ENCODE results near the gene DSCAML1.

DNA sequence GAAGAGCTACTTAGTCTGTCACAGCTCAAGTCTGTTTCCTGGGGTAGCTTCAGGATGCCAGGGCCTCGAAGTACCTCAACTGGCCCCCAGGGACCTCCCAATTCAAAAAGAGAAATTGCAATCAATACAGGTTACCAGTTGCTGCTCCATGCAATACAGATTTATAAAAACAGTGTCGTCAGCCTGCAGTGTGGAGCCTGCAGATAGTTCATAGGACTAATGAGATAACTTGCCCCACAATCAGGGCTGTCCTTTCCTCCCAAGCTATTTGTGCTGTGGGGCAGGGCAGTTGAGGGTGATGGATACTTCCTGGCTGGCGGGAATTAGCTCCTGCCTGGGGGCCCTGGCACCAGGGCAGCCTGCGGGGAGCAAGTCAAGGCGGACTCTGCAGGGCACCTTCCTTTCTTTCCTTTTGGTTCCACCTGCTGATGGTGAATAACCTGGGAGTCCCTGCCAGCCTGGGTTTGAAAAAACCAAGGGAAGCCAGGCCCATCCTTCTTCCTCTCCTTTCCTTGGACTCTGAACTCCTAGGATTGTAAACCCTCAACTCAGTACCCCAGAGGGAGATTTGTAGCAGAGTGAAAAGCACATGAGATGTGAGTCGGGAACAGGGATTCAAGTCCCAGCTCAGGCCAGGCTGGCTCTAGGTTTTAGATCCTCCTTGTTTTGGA lies 252.8 kb downstream of the DSCAML1 start:
- TF ChIP-seq, protein P1, sequence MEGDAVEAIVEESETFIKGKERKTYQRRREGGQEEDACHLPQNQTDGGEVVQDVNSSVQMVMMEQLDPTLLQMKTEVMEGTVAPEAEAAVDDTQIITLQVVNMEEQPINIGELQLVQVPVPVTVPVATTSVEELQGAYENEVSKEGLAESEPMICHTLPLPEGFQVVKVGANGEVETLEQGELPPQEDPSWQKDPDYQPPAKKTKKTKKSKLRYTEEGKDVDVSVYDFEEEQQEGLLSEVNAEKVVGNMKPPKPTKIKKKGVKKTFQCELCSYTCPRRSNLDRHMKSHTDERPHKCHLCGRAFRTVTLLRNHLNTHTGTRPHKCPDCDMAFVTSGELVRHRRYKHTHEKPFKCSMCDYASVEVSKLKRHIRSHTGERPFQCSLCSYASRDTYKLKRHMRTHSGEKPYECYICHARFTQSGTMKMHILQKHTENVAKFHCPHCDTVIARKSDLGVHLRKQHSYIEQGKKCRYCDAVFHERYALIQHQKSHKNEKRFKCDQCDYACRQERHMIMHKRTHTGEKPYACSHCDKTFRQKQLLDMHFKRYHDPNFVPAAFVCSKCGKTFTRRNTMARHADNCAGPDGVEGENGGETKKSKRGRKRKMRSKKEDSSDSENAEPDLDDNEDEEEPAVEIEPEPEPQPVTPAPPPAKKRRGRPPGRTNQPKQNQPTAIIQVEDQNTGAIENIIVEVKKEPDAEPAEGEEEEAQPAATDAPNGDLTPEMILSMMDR (IDR thresholded peaks at IDR 0.05) = no peak
- TF ChIP-seq POLR2A (IDR thresholded peaks at IDR 0.05) = no peak
